Stomach (tissue), 9 donors: ENCODE measurements around the gene PHACTR3. TPM values are rescaled to one million over a fixed set of nuclear protein-coding genes. Genes with fewer than 3 reads are reported as not detected.

Experiments used
- DNase-seq, 2 donors: peaks; one replicate each; pipeline versions ENCODE4 v3.0.0 to v3.0.0-alpha.2; 2013 to 2019
- H3K27ac ChIP-seq, 5 donors: fragments of 200-600 bp in 4 of 5; sonication (generic) in 4 of 5; one replicate each; pipeline ENCODE4 v1.5.1; 2013 to 2019; ENCODE audit warnings: mild to moderate bottlenecking in 1 of 5, moderate library complexity in 1 of 5
- H3K27me3 ChIP-seq, 3 donors: fragments of 200-600 bp; sonication (generic); one replicate each; pipeline ENCODE4 v1.5.1; 2017 to 2019; ENCODE audit warnings: mixed run types in 1 of 3
- H3K36me3 ChIP-seq, 4 donors: fragments of 200-600 bp; sonication (generic); 1 replicate in 3 of 4; 2 replicates in 1 of 4; pipeline ENCODE4 v1.5.1; 2016 to 2019
- H3K4me1 ChIP-seq, 4 donors: fragments of 200-600 bp; sonication (generic); one replicate each; pipeline ENCODE4 v1.5.1; 2016 to 2019
- H3K4me3 ChIP-seq, 4 donors: fragments of 200-600 bp; sonication (generic) in 3 of 4; one replicate each; pipeline ENCODE4 v1.5.1; 2016 to 2019; ENCODE audit warnings: mild to moderate bottlenecking in 1 of 4
- H3K9me3 ChIP-seq, 4 donors: fragments of 200-600 bp; sonication (generic); one replicate each; pipeline ENCODE4 v1.5.1; 2016 to 2019
- CTCF ChIP-seq, 7 experiments: fragments of 450-650 bp in 4 of 7; fragments of 200-600 bp in 3 of 7; sonication (generic) in 3 of 7; IDR thresholded peaks; one replicate each; pipeline ENCODE4 v1.5.1; 2016 to 2019; ENCODE audit warnings: antibody characterized with exemption in 7 of 7, control low read depth in 2 of 7, mild to moderate bottlenecking in 1 of 7
- EP300 ChIP-seq: sonication (generic); formaldehyde crosslinking; IDR thresholded peaks from one replicate; pipeline ENCODE4 v1.6.1; 2017; ENCODE audit warnings: antibody characterized with exemption
- POLR2A ChIP-seq, 4 donors: fragments of 450-650 bp; IDR thresholded peaks; one replicate each; pipeline ENCODE4 v1.6.1; 2016; ENCODE audit warnings: antibody characterized with exemption in 4 of 4, control low read depth in 2 of 4, mild to moderate bottlenecking in 1 of 4, moderate library complexity in 1 of 4
- POLR2AphosphoS5 ChIP-seq, 3 donors: sonication (generic); formaldehyde crosslinking; IDR thresholded peaks; one replicate each; pipeline ENCODE4 v1.6.1; 2016; ENCODE audit warnings: antibody characterized with exemption in 3 of 3
- WGBS, 5 donors: extraction: QIAGEN DNeasy Blood & Tissue Kit in 3 of 5; methylation state at CpG; one replicate each; pipeline versions ENCODE4 v1.1.5 to v1.1.7; 2013 to 2018; 5-methylcytosine and 5-hydroxymethylcytosine counted together
- intact Hi-C: fragments of 100-400 bp; cut with DNase I; formaldehyde crosslinking; loops from one replicate; pipeline ENCODE4 v1.15.1; 2023; ENCODE audit warnings: low total_unique reads
- polyA plus RNA-seq, 3 donors: library from polyadenylated mRNA; stranded (reverse); fragments of 200-250 nt; gene quantifications; one replicate each; pipeline ENCODE4 v1.2.3, GENCODE V29; 2013
- total RNA-seq, 5 donors: library from RNA; depleted of rRNA; stranded (reverse); fragments of >200 nt; gene quantifications; one replicate each; pipeline versions ENCODE4 v1.1.0 to v1.2.3, GENCODE V29; 2014 to 2016
- donor health status: healthy with polysubstance abuse.
- donor health status: Bipolar disorder and iron deficiency.
- donor health status: healthy.

Gene PHACTR3
- total and polyA plus RNA-seq, 8 donors = 0.55 to 3.7 (median 3.2) TPM; not detected in 3

GRCh38 chr20:59640267-59640666, 35.9 kb downstream of the PHACTR3 start:
- TF ChIP-seq POLR2AphosphoS5 (IDR thresholded peaks at IDR 0.05) (no peak), POLR2A (IDR thresholded peaks at IDR 0.05) (no peak), EP300 (no peak), CTCF (IDR thresholded peaks at IDR 0.05) (no peak)
- H3K4me1 ChIP-seq = peaks cover 0 to 21% (median 0%) of the 10 kb centered on the region in 4 donors
- intact Hi-C loops = no loop called here
- WGBS, 5 donors = 85 to 90% (median 87%) methylated on average over 5 of the region's 5 CpGs
- DNase-seq = peak in 1 of 2 donors; percentile 17
- H3K27ac ChIP-seq = no peak overlapping the region
- H3K36me3 ChIP-seq = no peaks in the 10 kb centered on the region
- no peaks in the 10 kb centered on the region for H3K9me3 ChIP-seq
- no peak overlapping the region for H3K4me3 ChIP-seq
- H3K27me3 ChIP-seq = peaks cover 0 to 12% (median 0%) of the 10 kb centered on the region in 3 donors

GRCh38 chr20:59643615-59644061, 39.3 kb downstream of the PHACTR3 start:
- Histone ChIP-seq H3K4me3 (no peak overlapping the region), H3K36me3 (no peaks in the 10 kb centered on the region), H3K4me1 (peaks cover 0 to 21% (median 0%) of the 10 kb centered on the region in 4 donors), H3K27ac (peak overlapping the region in 1 of 5 donors; percentile 40), H3K27me3 (peaks cover 0 to 3% (median 3%) of the 10 kb centered on the region in 3 donors), H3K9me3 (peaks cover 0 to 9% (median 4%) of the 10 kb centered on the region in 4 donors)
- no peak for TF ChIP-seq CTCF (IDR thresholded peaks at IDR 0.05)
- TF ChIP-seq POLR2AphosphoS5 (IDR thresholded peaks at IDR 0.05) = no peak
- TF ChIP-seq EP300 = no peak
- no peak for TF ChIP-seq POLR2A (IDR thresholded peaks at IDR 0.05)
- 72 to 77% (median 75%) methylated on average over 12 of the region's 12 CpGs for WGBS, 5 donors
- DNase-seq = peak; percentile 20 to 51
- intact Hi-C loops = no loop called here

- no peaks in the 10 kb centered on the region for H3K36me3 ChIP-seq
- H3K9me3 ChIP-seq = peaks cover 0 to 9% (median 4%) of the 10 kb centered on the region in 4 donors
- peak in 1 of 2 donors; percentile 9 for DNase-seq
- no peak overlapping the region for H3K4me3 ChIP-seq
- peaks cover 0 to 21% (median 0%) of the 10 kb centered on the region in 4 donors for H3K4me1 ChIP-seq
- intact Hi-C loops = no loop called here
- TF ChIP-seq EP300 = no peak
- TF ChIP-seq CTCF (IDR thresholded peaks at IDR 0.05) = no peak
- no peak for TF ChIP-seq POLR2A (IDR thresholded peaks at IDR 0.05)
- no peak for TF ChIP-seq POLR2AphosphoS5 (IDR thresholded peaks at IDR 0.05)
- H3K27me3 ChIP-seq = peaks cover 0 to 4% (median 3%) of the 10 kb centered on the region in 3 donors
- peak overlapping the region in 1 of 5 donors; percentile 40 for H3K27ac ChIP-seq
- 87 to 92% (median 89%) methylated on average over 10 of the region's 10 CpGs for WGBS, 5 donors
Measured at GRCh38 chr20:59644371-59644939, 40.1 kb downstream of the PHACTR3 start.

- Histone ChIP-seq H3K4me3 (no peak overlapping the region), H3K36me3 (no peaks in the 10 kb centered on the region), H3K9me3 (peaks cover 0 to 9% (median 4%) of the 10 kb centered on the region in 4 donors), H3K4me1 (peaks cover 0 to 21% (median 0%) of the 10 kb centered on the region in 4 donors), H3K27me3 (peaks cover 0 to 4% (median 3%) of the 10 kb centered on the region in 3 donors), H3K27ac (no peak overlapping the region)
- WGBS, 5 donors = 75 to 80% (median 78%) methylated on average over 9 of the region's 9 CpGs
- intact Hi-C loops = no loop called here
- peak in 1 of 2 donors; percentile 16 for DNase-seq
- TF ChIP-seq POLR2AphosphoS5 (IDR thresholded peaks at IDR 0.05) = no peak
- no peak for TF ChIP-seq EP300
- TF ChIP-seq POLR2A (IDR thresholded peaks at IDR 0.05) = no peak
- TF ChIP-seq CTCF (IDR thresholded peaks at IDR 0.05) = no peak
Measured at GRCh38 chr20:59645271-59645670, 40.9 kb downstream of the PHACTR3 start.
